Measurements from ENCODE around the gene ADPRS.

GRCh38 chr1:36143424-36143823, 54.7 kb downstream of the ADPRS start:
- TF ChIP-seq CTCF (IDR thresholded peaks at IDR 0.05) (no peak), EP300 (IDR thresholded peaks at IDR 0.05) (no peak)
